Measurements from ENCODE around the gene CD37. TPM values are rescaled to one million over a fixed set of nuclear protein-coding genes. Genes with fewer than 3 reads are reported as not detected.

The CD37 gene
- total RNA-seq, 1 experiment from 2014 or later: not detected

DNA sequence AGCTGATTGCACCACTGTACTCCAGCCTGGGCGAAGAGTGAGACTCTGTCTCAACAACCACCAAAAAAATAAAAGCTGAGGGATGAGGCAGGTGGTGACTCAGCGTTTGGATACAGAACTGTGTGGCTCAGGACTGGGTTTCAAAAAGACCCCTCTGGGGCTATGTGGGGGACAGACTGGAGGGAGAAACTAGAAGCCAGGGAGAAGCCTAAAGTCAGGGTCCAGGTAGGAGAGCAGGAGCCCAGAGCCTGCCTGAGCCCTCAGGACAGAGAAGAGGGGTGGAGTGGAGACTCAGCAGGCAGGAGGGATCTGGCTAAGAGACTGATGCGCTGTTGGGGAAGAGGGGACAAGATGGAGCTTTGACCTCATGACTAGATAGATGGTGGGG lies 1.8 kb upstream of the CD37 start:
- Histone ChIP-seq H3K27ac (ENCODE audit: insufficient read length, low read depth, low read length) (no peak overlapping the region), H3K23ac (ENCODE audit: insufficient read length, low read depth, low read length) (no peak overlapping the region), H2BK20ac (ENCODE audit: low read depth, low read length, poor library complexity, severe bottlenecking) (no peak overlapping the region), H3K9me3 (ENCODE audit: control insufficient read depth, low read depth, low read length) (no peaks in the 10 kb centered on the region), H2BK120ac (ENCODE audit: low read depth, low read length, poor library complexity, severe bottlenecking) (no peak overlapping the region), H3K9ac (ENCODE audit: extremely low read depth, insufficient read length, low read length) (no peak overlapping the region), H2BK5ac (ENCODE audit: insufficient read length, low read length) (no peak overlapping the region), H3K14ac (ENCODE audit: insufficient read depth, low read length) (no peak overlapping the region), H3K18ac (ENCODE audit: insufficient read length, low read depth, low read length) (no peak overlapping the region), H4K20me1 (ENCODE audit: control insufficient read depth, insufficient read depth, insufficient read length) (no peaks in the 10 kb centered on the region), H2AK5ac (ENCODE audit: insufficient read length, low read length) (no peak overlapping the region), H3K27me3 (ENCODE audit: insufficient read depth, low read length) (peaks cover 3% of the 10 kb centered on the region; the same call in 1 of the 2 replicates), H3K4me1 (ENCODE audit: insufficient read depth, low read length) (peaks cover 2% of the 10 kb centered on the region; the same call in 1 of the 2 replicates), H2AFZ (ENCODE audit: low read length) (no peak overlapping the region), H4K5ac (ENCODE audit: insufficient read length, low read depth, low read length) (no peak overlapping the region), H3K4me2 (ENCODE audit: insufficient read depth, insufficient read length, low read length) (no peak overlapping the region), H3T11ph (ENCODE audit: low read length) (no peak overlapping the region), H2BK12ac (ENCODE audit: insufficient read length, low read depth, low read length) (no peak overlapping the region), H3K23me2 (ENCODE audit: insufficient read length, low read depth, low read length, poor library complexity, severe bottlenecking) (peaks cover 8% of the 10 kb centered on the region), H3K56ac (ENCODE audit: insufficient read length, low read depth, low read length) (no peak overlapping the region), H4K91ac (ENCODE audit: insufficient read length, low read depth, low read length) (no peak overlapping the region), H3K79me2 (ENCODE audit: insufficient read depth, low read length) (no peaks in the 10 kb centered on the region), H3K79me1 (ENCODE audit: insufficient read depth, low read depth, low read length, poor library complexity, severe bottlenecking) (no peaks in the 10 kb centered on the region), H4K8ac (replicated peaks; ENCODE audit: insufficient read length, low read depth, low read length) (no peak overlapping the region), H2BK15ac (ENCODE audit: low read depth, low read length) (no peak overlapping the region), H3K4ac (ENCODE audit: low read depth, low read length) (no peak overlapping the region)
- H3K9me3 Mint-ChIP-seq: no peaks in the 10 kb centered on the region
- no peak overlapping the region for H3K4me3 Mint-ChIP-seq
- H3K27ac Mint-ChIP-seq: peak overlapping the region in 2 of 3 experiments; percentile 5 to 24; a peak in 3 of 7 replicates
- TF ChIP-seq, protein P1, sequence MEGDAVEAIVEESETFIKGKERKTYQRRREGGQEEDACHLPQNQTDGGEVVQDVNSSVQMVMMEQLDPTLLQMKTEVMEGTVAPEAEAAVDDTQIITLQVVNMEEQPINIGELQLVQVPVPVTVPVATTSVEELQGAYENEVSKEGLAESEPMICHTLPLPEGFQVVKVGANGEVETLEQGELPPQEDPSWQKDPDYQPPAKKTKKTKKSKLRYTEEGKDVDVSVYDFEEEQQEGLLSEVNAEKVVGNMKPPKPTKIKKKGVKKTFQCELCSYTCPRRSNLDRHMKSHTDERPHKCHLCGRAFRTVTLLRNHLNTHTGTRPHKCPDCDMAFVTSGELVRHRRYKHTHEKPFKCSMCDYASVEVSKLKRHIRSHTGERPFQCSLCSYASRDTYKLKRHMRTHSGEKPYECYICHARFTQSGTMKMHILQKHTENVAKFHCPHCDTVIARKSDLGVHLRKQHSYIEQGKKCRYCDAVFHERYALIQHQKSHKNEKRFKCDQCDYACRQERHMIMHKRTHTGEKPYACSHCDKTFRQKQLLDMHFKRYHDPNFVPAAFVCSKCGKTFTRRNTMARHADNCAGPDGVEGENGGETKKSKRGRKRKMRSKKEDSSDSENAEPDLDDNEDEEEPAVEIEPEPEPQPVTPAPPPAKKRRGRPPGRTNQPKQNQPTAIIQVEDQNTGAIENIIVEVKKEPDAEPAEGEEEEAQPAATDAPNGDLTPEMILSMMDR (conservative IDR thresholded peaks at IDR 0.05): no peak
- H3K4me1 Mint-ChIP-seq: peaks cover 19 to 25% of the 10 kb centered on the region in 2 experiments
- H3K27me3 Mint-ChIP-seq (ENCODE audit: low read depth): peaks cover 15% of the 10 kb centered on the region
- no CpG with 5 or more reads among the region's 3 CpGs for WGBS (ENCODE audit: extremely low coverage, insufficient read length, low lambda C conversion rate)
- peak; percentile 19 for DNase-seq
- peaks cover 3 to 39% (median 11%) of the 10 kb centered on the region in 3 experiments; a peak in 6 of 7 replicates for H3K36me3 Mint-ChIP-seq (ENCODE audit: insufficient read depth in 1 of 3, low read depth in 3 of 3)

Data from H9 (cell line).